A673 (cell line): Measurements from ENCODE around the gene CENPF. TPM values are rescaled to one million over a fixed set of nuclear protein-coding genes. Genes with fewer than 3 reads are reported as not detected.

Source experiments
- BruUV-seq: library from RNA; stranded (reverse); fragments of 400-500 nt; replicated peaks from 2 replicates; lab custom pipeline; 2021; lab: Mats Ljungman, UMichigan
- CTCF ChIA-PET: fragments of 300-600 bp; sonication (Branson Sonifier 250); formaldehyde crosslinking; loops from one replicate; lab custom pipeline; 2022; ENCODE audit warnings: antibody characterized with exemption; lab: Charles Lee
- POLR2A ChIA-PET: fragments of 300-600 bp; sonication (Branson Sonifier 250); formaldehyde crosslinking; loops from one replicate; lab custom pipeline; 2022; ENCODE audit warnings: antibody characterized with exemption; ENCODE audit not compliant: low non-redundant PET; lab: Charles Lee
- DNase-seq: peaks from one replicate; pipeline ENCODE4 v3.0.0-alpha.2; 2015; ENCODE audit warnings: low spot score
- H3K27ac ChIP-seq: fragments of 200-600 bp; sonication (generic); 2 replicates; pipeline ENCODE4 v1.5.1; 2016; ENCODE audit warnings: mixed run types, low read depth, mild to moderate bottlenecking, mixed read lengths, antibody characterized with exemption, low read length; ENCODE audit not compliant: poor library complexity, severe bottlenecking
- H3K27me3 ChIP-seq: fragments of 200-600 bp; sonication (generic); replicated peaks from 2 replicates; pipeline ENCODE4 v1.6.1; 2017; ENCODE audit warnings: mixed run types, low read depth, mild to moderate bottlenecking, mixed read lengths, antibody characterized with exemption, low read length; ENCODE audit not compliant: insufficient read depth, poor library complexity
- H3K36me3 ChIP-seq: fragments of 200-600 bp; sonication (generic); 2 replicates; pipeline ENCODE4 v1.6.1; 2016; ENCODE audit warnings: mixed run types, mild to moderate bottlenecking, mixed read lengths, antibody characterized with exemption, low read length; ENCODE audit not compliant: insufficient read depth, poor library complexity, severe bottlenecking
- H3K4me1 ChIP-seq: fragments of 200-600 bp; sonication (generic); 2 replicates; pipeline ENCODE4 v1.6.1; 2017; ENCODE audit warnings: mixed run types, mild to moderate bottlenecking, mixed read lengths, antibody characterized with exemption, low read length; ENCODE audit not compliant: insufficient read depth, poor library complexity, severe bottlenecking
- H3K4me3 ChIP-seq: fragments of 200-600 bp; sonication (generic); 2 replicates; pipeline ENCODE4 v1.5.1; 2016; ENCODE audit warnings: low read depth, mixed run types, mild to moderate bottlenecking, mixed read lengths, low read length; ENCODE audit not compliant: poor library complexity, severe bottlenecking
- H3K9me3 ChIP-seq: fragments of 200-600 bp; sonication (generic); 2 replicates; pipeline ENCODE4 v1.6.1; 2016; ENCODE audit warnings: mixed run types, low read depth, mild to moderate bottlenecking, mixed read lengths, antibody characterized with exemption, low read length; ENCODE audit not compliant: poor library complexity, severe bottlenecking
- CTCF ChIP-seq: fragments of 300-800, 200-600 bp; sonication (generic); conservative IDR thresholded peaks from 2 replicates; pipeline ENCODE4 v1.5.1; 2017; ENCODE audit warnings: low read depth, mild to moderate bottlenecking, antibody characterized with exemption, low read length, moderate library complexity, mixed read lengths
- EZH2 ChIP-seq: fragments of 200-600 bp; sonication (generic); IDR thresholded peaks from 2 replicates; pipeline ENCODE4 v1.6.1; 2017; ENCODE audit warnings: borderline replicate concordance, low read depth, mild to moderate bottlenecking, mixed read lengths, antibody characterized with exemption, low read length; ENCODE audit not compliant: poor library complexity, severe bottlenecking
- intact Hi-C: fragments of 100-400 bp; cut with micrococcal nuclease; formaldehyde crosslinking; loops from one replicate; pipeline ENCODE4 v1.10.0; 2022; ENCODE audit not compliant: unreplicated experiment
- total RNA-seq: library from RNA; stranded (reverse); gene quantifications from 2 replicates; pipeline ENCODE4 v1.2.3, GENCODE V29; 2021

CENPF gene
- total RNA-seq, 1 experiment from 2014 or later: 273 TPM

- peaks cover 50% of the 10 kb centered on the region for H3K4me1 ChIP-seq
- CTCF ChIA-PET: interaction anchor here (0.6 kb wide), 1 partner anchor 9 kb away, joined by 11 read pairs; no protein-coding TSS in a partner anchor
- DNase-seq: peak; percentile 39
- TF ChIP-seq EZH2 (no peak), CTCF (no peak)
- no peaks in the 10 kb centered on the region for H3K27me3 ChIP-seq
- no peak overlapping the region for H3K4me3 ChIP-seq
- POLR2A ChIA-PET: no interaction called here
- BruUV-seq: no TSS peak
- intact Hi-C loops: loop anchor here (5.0 kb wide), 1 partner anchor 179 kb away; no protein-coding TSS in a partner anchor
- H3K9me3 ChIP-seq: peaks cover 4% of the 10 kb centered on the region
- peak overlapping the region; percentile 45 for H3K27ac ChIP-seq
- no peaks in the 10 kb centered on the region for H3K36me3 ChIP-seq
Measured at GRCh38 chr1:214581785-214582184, 21.2 kb upstream of the CENPF start.

GRCh38 chr1:214582289-214582891 lies 20.6 kb upstream of the CENPF start:
- POLR2A ChIA-PET: no interaction called here
- CTCF ChIA-PET: interaction anchor here (0.6 kb wide), 1 partner anchor 10 kb away, joined by 11 read pairs; no protein-coding TSS in a partner anchor
- H3K27me3 ChIP-seq: no peaks in the 10 kb centered on the region
- TF ChIP-seq CTCF (no peak), EZH2 (no peak)
- intact Hi-C loops: loop anchor here (5.0 kb wide), 1 partner anchor 180 kb away; no protein-coding TSS in a partner anchor
- no peak for DNase-seq
- H3K9me3 ChIP-seq: no peaks in the 10 kb centered on the region
- H3K4me3 ChIP-seq: no peak overlapping the region
- no peak overlapping the region for H3K27ac ChIP-seq
- no TSS peak for BruUV-seq
- H3K36me3 ChIP-seq: no peaks in the 10 kb centered on the region
- H3K4me1 ChIP-seq: peaks cover 50% of the 10 kb centered on the region

- BruUV-seq: no TSS peak
- no peak for TF ChIP-seq CTCF
- no peak for TF ChIP-seq EZH2
- Histone ChIP-seq H3K4me3 (no peak overlapping the region), H3K4me1 (peaks cover 50% of the 10 kb centered on the region), H3K9me3 (no peaks in the 10 kb centered on the region), H3K36me3 (no peaks in the 10 kb centered on the region), H3K27me3 (no peaks in the 10 kb centered on the region), H3K27ac (no peak overlapping the region)
- no peak for DNase-seq
- intact Hi-C loops: loop anchor here (5.0 kb wide), 1 partner anchor 181 kb away; no protein-coding TSS in a partner anchor
- CTCF ChIA-PET: interaction anchor here (4.0 kb wide), 1 partner anchor 250 kb away, joined by 62 read pairs; no protein-coding TSS in a partner anchor
- POLR2A ChIA-PET: no interaction called here
Measured at GRCh38 chr1:214583113-214583512, 19.9 kb upstream of the CENPF start.
